Measurements from ENCODE around the gene SBNO2.

SBNO2 gene

DNA sequence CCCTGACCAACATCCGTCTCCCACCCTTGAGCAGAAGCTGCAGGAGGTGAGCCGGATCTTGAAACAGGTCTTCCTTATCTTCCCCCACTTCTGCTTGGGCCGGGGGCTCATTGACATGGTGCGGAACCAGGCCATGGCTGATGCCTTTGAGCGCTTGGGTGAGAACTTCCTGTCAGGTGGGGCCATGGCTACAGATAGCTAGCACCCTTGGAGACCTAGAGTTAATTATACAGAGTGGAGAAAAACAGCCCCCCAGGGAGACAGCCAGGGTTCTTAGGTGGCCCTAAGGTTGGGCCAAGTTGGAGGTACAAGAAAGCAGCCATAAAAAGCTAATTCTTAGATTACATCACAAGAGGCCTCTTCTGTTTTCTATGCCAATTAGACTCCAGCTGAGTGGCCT lies 116.0 kb downstream of the SBNO2 start:
- DNase-seq (ENCODE audit: low spot score) = no peak

All from kidney capillary endothelial cell (primary cell).